Bronchial epithelial cell (primary cell): Measurements from ENCODE around the gene DENND4A. TPM values are rescaled to one million over a fixed set of nuclear protein-coding genes. Genes with fewer than 3 reads are reported as not detected.

Experiments
- DNase-seq: peaks from one replicate; pipeline ENCODE4 v3.0.0-alpha.2; 2010; ENCODE audit warnings: low read depth
- FAIRE-seq: peaks from 2 replicates; lab custom pipeline; 2011; peaks lifted over from hg19 to GRCh38; lab: Jason Lieb, UNC
- H3K27me3 ChIP-seq: 2 replicates; pipeline ENCODE4 v1.5.1; 2011; ENCODE audit warnings: low read length; ENCODE audit not compliant: control insufficient read depth, insufficient read depth
- H3K36me3 ChIP-seq: 2 replicates; pipeline ENCODE4 v1.5.1; 2011; ENCODE audit warnings: low read length; ENCODE audit not compliant: control insufficient read depth, insufficient read depth
- H3K4me3 ChIP-seq: 2 replicates; pipeline ENCODE4 v1.5.1; 2011; ENCODE audit warnings: mild to moderate bottlenecking, low read depth, low read length, control low read depth
- total RNA-seq: library from RNA; depleted of rRNA; stranded (reverse); fragments of >200 nt; gene quantifications from 2 replicates; pipeline ENCODE4 v1.2.1, GENCODE V29; 2014
- TF ChIP-seq, protein P1 (sequence below): IDR thresholded peaks from 2 replicates; pipeline ENCODE4 v1.5.1; 2011; ENCODE audit warnings: mild to moderate bottlenecking, moderate library complexity, low read length, control low read depth, inconsistent platforms; ENCODE audit not compliant: insufficient read depth, severe bottlenecking

The DENND4A gene
- total RNA-seq, 1 donor from 2014 or later: 11.1 TPM

- TF ChIP-seq, protein P1, sequence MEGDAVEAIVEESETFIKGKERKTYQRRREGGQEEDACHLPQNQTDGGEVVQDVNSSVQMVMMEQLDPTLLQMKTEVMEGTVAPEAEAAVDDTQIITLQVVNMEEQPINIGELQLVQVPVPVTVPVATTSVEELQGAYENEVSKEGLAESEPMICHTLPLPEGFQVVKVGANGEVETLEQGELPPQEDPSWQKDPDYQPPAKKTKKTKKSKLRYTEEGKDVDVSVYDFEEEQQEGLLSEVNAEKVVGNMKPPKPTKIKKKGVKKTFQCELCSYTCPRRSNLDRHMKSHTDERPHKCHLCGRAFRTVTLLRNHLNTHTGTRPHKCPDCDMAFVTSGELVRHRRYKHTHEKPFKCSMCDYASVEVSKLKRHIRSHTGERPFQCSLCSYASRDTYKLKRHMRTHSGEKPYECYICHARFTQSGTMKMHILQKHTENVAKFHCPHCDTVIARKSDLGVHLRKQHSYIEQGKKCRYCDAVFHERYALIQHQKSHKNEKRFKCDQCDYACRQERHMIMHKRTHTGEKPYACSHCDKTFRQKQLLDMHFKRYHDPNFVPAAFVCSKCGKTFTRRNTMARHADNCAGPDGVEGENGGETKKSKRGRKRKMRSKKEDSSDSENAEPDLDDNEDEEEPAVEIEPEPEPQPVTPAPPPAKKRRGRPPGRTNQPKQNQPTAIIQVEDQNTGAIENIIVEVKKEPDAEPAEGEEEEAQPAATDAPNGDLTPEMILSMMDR: peak; percentile 42
- DNase-seq (peak; percentile 56), FAIRE-seq (no peak)
- no peaks in the 10 kb centered on the region for H3K36me3 ChIP-seq
- no peaks in the 10 kb centered on the region for H3K27me3 ChIP-seq
- H3K4me3 ChIP-seq: no peak overlapping the region
Measured at GRCh38 chr15:65829130-65829764, 37.2 kb upstream of the DENND4A start.

DNA sequence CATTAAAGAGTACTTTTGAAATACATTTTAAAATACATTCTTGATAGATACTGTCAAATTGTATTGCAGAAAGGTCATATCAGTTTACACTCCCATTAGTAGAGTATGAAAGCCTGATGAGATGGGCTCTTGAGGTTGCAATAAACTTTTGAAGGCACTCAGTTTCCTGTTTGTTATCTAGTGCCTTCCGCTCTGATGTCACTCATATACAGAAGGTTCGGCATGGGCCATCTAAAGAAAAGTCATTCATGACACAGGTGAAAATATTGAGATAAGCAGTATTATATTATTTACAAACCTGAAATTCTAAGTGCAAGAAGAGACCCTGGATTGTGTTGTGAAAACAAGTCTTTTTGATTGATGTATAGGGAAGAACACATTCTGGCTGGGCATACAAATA, 36.5 kb upstream of the DENND4A start:
- H3K4me3 ChIP-seq: no peak overlapping the region
- H3K27me3 ChIP-seq: no peaks in the 10 kb centered on the region
- FAIRE-seq (no peak), DNase-seq (no peak)
- no peaks in the 10 kb centered on the region for H3K36me3 ChIP-seq
- TF ChIP-seq, protein P1: no peak

- Histone ChIP-seq H3K4me3 (no peak overlapping the region), H3K36me3 (no peaks in the 10 kb centered on the region), H3K27me3 (no peaks in the 10 kb centered on the region)
- DNase-seq (peak; percentile 35), FAIRE-seq (no peak)
- TF ChIP-seq, protein P1: no peak
Measured at GRCh38 chr15:65827065-65827464, 35.0 kb upstream of the DENND4A start.

DNA sequence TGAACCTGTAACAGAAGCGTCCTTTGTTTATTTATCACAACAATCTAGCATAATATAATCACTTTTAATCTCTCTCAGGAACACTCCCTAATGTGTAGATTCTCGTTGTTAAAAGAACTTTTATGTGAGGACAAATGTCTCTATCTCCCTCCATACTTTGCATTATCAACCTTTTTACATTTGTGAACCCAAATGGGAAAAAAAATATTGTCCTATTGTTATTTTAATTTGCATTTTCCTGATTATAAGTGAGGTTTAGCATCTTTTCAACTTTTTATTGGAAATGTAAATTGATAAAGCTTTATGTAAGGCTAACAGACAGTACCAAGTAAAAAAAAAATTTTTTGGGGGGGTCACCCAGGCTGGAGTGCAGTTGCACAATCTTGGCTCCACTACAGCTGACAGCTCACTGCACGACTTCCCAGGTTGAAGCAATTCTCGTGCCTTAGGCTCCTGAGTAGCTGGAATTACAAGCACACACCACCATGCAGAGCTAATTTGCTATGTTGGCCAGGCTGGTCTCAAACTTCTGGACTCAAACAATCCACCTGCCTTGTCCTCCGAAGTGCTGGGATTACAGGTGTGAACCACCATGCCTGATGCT, 33.0 kb upstream of the DENND4A start:
- DNase-seq (peak; percentile 69), FAIRE-seq (no peak)
- no peak overlapping the region for H3K4me3 ChIP-seq
- H3K27me3 ChIP-seq: no peaks in the 10 kb centered on the region
- H3K36me3 ChIP-seq: no peaks in the 10 kb centered on the region
- TF ChIP-seq, protein P1: no peak

GRCh38 chr15:65824031-65824743, 32.1 kb upstream of the DENND4A start:
- DNase-seq (peak; percentile 61), FAIRE-seq (no peak)
- H3K27me3 ChIP-seq: no peaks in the 10 kb centered on the region
- TF ChIP-seq, protein P1: peak; percentile 81
- no peaks in the 10 kb centered on the region for H3K36me3 ChIP-seq
- no peak overlapping the region for H3K4me3 ChIP-seq
